ENCODE data around the gene CSGALNACT2. TPM values are rescaled to one million over a fixed set of nuclear protein-coding genes. Genes with fewer than 3 reads are reported as not detected.

The CSGALNACT2 gene
- total and polyA plus RNA-seq, 2 of the 13 experiments (the other 11 are each of a cell fraction or from before 2014, with no cell fraction given) = 3.3 to 7.1 TPM

DNA sequence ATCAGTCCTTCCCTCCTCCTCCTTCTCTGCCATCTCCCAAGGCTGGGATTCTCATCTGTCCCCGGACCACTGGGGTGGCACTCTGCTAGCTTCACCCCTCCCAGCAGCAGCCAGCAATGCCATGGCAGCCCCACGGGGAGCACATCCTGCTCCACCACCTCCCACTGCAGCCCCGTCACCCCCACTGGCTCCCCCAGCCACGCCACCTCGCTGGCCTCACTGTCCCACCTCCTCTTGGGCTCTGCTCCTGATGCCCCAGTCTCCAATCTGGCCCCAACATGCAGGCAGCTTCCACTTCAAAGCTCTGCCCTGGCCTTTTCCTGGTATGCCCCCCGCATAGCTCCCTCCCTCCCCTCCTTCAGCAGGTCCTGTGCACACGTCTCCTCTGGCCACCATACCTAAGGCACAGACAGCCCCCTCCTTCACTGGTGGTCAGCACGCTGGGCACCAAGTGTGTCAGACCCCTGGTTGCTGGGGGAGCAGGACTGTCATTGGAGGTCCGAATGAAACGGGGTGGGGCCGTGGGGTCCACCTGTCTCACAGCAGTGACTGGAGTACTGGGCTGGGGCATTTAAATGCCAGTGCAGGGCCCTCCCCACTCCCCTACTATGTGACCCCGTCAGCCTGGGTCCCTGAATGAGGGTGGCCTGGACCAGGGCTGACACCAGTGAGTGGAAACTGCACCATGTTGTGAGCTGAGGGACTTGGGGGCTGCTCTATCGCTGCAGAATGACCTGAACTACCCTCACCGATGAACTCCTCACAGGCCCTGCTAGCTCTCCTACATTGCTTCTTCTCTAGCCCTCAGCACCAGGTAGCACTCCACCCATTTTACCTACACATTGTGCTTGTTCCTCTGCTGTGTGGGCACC is 89.9 kb downstream of the CSGALNACT2 start:
- in situ Hi-C loops (cut with HindIII; ENCODE audit: extremely low pct_ligation_motif_present, low pct_unique_long_range_greater_than_20kb) = no loop called here
- H3K79me2 ChIP-seq (ENCODE audit: insufficient read depth, low read length) = no peaks in the 10 kb centered on the region
- intact Hi-C loops (cut with micrococcal nuclease; ENCODE audit: unreplicated experiment) = no loop called here
- no peaks in the 10 kb centered on the region for H4K20me1 ChIP-seq (ENCODE audit: insufficient read depth, low read length)
- DNase-seq (ENCODE audit: low spot score) (no peak), FAIRE-seq (no peak), ATAC-seq (no peak)
- H2AFZ ChIP-seq (ENCODE audit: low read length) = no peak overlapping the region
- 23% methylated on average over 9 of the region's 14 CpGs for WGBS (ENCODE audit: low lambda C conversion rate)
- H3K9ac ChIP-seq (ENCODE audit: insufficient read depth, low read depth, low read length) = no peak overlapping the region
- BruUV-seq (replicated peaks) = no TSS peak
- no peak overlapping the region for H3K27ac ChIP-seq (ENCODE audit: extremely low read length, insufficient read depth, low read length)
- H3K27me3 ChIP-seq (ENCODE audit: control insufficient read depth in 1 of 2, insufficient read depth in 2 of 2, low read length in 2 of 2) = peaks cover 11 to 53% of the 10 kb centered on the region in 2 experiments; a peak in 4 of 5 replicates
- no peak overlapping the region for H3K4me2 ChIP-seq (ENCODE audit: low read depth, low read length)
- H3K9me3 ChIP-seq (ENCODE audit: low read length) = no peaks in the 10 kb centered on the region
- CTCF ChIA-PET (ENCODE audit: low intra/inter-chr PET ratio, low total read pairs) = no interaction called here
- H3K4me1 ChIP-seq (ENCODE audit: insufficient read depth, low read length) = no peaks in the 10 kb centered on the region
- no peaks in the 10 kb centered on the region for H3K36me3 ChIP-seq (replicated peaks in 1 of 2; ENCODE audit: control insufficient read depth in 1 of 2, insufficient read depth in 2 of 2, low read length in 2 of 2)
- no peak overlapping the region for H3K4me3 ChIP-seq (replicated peaks in 1 of 3; ENCODE audit: insufficient read depth in 1 of 3, low read depth in 2 of 3, low read length in 3 of 3)
- POLR2A ChIA-PET = no interaction called here
- TF ChIP-seq, protein P1, sequence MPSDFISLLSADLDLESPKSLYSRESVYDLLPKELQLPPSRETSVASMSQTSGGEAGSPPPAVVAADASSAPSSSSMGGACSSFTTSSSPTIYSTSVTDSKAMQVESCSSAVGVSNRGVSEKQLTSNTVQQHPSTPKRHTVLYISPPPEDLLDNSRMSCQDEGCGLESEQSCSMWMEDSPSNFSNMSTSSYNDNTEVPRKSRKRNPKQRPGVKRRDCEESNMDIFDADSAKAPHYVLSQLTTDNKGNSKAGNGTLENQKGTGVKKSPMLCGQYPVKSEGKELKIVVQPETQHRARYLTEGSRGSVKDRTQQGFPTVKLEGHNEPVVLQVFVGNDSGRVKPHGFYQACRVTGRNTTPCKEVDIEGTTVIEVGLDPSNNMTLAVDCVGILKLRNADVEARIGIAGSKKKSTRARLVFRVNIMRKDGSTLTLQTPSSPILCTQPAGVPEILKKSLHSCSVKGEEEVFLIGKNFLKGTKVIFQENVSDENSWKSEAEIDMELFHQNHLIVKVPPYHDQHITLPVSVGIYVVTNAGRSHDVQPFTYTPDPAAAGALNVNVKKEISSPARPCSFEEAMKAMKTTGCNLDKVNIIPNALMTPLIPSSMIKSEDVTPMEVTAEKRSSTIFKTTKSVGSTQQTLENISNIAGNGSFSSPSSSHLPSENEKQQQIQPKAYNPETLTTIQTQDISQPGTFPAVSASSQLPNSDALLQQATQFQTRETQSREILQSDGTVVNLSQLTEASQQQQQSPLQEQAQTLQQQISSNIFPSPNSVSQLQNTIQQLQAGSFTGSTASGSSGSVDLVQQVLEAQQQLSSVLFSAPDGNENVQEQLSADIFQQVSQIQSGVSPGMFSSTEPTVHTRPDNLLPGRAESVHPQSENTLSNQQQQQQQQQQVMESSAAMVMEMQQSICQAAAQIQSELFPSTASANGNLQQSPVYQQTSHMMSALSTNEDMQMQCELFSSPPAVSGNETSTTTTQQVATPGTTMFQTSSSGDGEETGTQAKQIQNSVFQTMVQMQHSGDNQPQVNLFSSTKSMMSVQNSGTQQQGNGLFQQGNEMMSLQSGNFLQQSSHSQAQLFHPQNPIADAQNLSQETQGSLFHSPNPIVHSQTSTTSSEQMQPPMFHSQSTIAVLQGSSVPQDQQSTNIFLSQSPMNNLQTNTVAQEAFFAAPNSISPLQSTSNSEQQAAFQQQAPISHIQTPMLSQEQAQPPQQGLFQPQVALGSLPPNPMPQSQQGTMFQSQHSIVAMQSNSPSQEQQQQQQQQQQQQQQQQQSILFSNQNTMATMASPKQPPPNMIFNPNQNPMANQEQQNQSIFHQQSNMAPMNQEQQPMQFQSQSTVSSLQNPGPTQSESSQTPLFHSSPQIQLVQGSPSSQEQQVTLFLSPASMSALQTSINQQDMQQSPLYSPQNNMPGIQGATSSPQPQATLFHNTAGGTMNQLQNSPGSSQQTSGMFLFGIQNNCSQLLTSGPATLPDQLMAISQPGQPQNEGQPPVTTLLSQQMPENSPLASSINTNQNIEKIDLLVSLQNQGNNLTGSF (CRISPR knock-in tag; IDR thresholded peaks at IDR 0.05) = no peak
- TF ChIP-seq SKI (IDR thresholded peaks at IDR 0.05; ENCODE audit: partially characterized antibody) = no peak
- no peak for TF ChIP-seq ZFP91 (CRISPR knock-in tag; IDR thresholded peaks at IDR 0.05; ENCODE audit: borderline replicate concordance)
- no peak for TF ChIP-seq ZKSCAN8 (CRISPR knock-in tag; IDR thresholded peaks at IDR 0.05; ENCODE audit: borderline replicate concordance)
- TF ChIP-seq HIC2 (CRISPR knock-in tag; IDR thresholded peaks at IDR 0.05; ENCODE audit: low read depth) = no peak
- TF ChIP-seq, protein P2, sequence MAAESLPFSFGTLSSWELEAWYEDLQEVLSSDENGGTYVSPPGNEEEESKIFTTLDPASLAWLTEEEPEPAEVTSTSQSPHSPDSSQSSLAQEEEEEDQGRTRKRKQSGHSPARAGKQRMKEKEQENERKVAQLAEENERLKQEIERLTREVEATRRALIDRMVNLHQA (CRISPR knock-in tag; IDR thresholded peaks at IDR 0.05) = no peak
- no peak for TF ChIP-seq SSRP1 (CRISPR knock-in tag; IDR thresholded peaks at IDR 0.05)
- no peak for TF ChIP-seq AKAP8 (CRISPR knock-in tag; IDR thresholded peaks at IDR 0.05)
- TF ChIP-seq TP53 (CRISPR knock-in tag; conservative IDR thresholded peaks at IDR 0.05) = no peak
- TF ChIP-seq REPIN1 (CRISPR knock-in tag; IDR thresholded peaks at IDR 0.05; ENCODE audit: borderline replicate concordance, low read depth) = no peak
- no peak for TF ChIP-seq ZNF589 (CRISPR knock-in tag; conservative IDR thresholded peaks at IDR 0.05)

All from HepG2 (cell line).